ENCODE data around the gene LRMDA.
A peak's percentile ranks its signal among the peaks of the same experiment; 100 is the strongest.

Gene LRMDA

DNA sequence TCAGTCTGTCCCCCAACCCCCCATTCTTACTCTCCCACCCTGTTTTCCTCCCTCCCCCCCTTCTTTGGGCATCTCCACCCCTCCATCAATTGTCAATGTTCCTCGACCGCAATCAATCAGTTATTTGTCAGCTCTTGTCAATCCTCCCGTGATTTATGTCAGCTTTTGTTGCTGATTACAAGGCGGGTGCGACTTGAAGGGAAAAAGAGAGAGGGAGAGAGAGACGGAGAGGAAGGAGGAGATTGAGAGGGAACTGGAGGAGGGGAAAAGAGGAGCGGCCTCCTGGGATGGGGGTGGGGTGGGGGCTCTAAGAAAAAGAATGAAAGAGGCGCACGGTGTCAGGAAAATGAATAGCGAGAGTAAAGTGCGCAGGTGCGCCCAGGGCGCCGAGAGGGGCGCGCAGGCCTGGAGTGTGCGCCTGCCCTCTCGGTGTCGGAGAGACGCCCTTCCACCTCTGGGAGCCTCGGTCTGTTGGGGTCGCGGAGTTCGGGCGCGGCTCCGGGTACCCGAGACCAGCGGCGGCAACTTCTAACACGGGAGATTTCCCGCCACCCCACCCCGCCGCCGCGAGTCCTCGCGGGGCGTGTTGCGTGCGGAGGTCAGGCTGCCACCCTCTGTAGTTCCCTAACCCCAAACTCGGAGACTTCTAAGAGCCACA is 28.8 kb upstream of the LRMDA start:
- DNase-seq, result peak in 1 of 2 experiments; percentile 57

DNA sequence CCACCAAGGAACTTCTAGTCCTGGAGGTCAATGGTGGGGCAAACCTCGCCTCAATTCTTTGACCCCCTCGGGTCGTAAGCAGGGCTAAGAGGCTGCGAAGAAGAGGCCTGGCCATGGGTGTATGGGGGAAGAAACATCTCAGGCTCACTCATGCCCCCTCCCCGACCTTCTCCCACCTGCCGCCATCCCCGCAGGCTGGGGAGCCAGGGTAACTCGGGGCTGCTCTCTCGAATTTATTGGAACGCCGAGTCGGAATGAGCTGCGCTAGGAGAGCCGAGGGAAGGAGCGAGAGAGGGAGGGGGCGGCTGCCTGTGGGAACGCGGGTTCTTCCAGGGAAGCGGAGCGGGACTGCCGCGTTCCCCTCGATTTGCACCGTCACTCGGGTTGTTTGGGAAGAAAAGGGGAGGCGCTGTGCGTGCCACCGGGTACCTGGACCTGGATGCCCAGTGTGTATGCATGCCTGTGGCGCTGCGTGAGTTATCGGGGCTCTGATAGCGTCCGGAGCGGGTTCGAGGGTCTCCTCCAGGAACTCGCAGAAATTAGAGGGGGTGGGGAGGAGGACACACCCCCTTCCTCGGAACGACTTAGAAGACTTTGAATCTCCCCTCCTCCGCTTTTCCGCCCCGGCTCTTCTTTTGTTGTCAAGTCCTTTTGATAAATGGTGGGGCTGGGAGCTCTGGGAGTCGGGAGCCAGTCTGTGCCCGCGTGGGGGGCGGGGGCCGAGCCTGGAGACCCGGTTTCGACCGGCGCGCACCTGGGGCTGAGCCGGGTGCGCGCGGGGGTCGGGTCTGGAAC is 28.1 kb upstream of the LRMDA start:
- DNase-seq, result peak; percentile 19 to 25

DNA sequence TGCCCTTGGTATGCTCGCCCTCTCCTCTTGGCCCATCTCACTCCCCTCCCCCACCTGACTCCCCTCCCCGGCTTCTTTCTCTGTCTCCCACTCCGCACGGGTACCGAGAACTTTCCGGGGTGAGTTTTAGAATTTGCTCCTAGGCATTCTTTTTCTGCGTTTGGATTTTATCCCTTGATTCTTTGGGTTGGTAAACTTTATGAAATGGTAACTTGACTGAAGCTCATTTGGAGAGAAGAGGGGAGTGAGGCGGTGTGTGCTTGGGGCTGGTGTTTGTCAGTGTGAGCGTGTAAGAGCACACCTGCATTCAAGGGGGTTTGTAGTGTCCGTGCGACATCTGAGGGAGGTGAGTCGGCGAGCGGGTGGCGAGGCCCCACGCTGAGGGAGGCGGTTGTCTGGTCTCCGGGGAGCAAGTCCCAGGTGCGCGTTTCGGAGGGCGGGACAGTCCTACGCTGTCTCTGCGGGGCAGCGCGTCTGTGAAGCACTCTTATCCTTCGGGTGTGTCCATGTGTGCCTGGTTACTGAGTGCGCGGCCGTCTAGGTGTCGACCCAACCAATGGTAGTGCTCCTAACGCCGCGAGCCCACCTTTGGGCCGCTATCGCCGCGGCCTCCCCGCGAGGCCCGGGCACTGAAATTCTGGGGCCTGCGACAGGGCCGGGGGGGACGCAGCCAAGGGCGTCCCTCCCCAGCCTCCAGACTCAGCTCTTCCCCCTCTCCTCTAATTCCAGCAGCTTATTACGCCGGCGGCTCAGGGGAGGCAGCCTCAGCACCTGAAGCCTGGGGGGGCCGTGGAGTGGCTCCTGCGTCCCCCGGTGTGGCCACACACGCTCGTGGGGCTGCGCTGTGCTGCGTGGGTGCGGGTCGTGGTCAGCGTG is 27.2 kb upstream of the LRMDA start:
- DNase-seq, result peak in 1 of 2 experiments; percentile 30

DNA sequence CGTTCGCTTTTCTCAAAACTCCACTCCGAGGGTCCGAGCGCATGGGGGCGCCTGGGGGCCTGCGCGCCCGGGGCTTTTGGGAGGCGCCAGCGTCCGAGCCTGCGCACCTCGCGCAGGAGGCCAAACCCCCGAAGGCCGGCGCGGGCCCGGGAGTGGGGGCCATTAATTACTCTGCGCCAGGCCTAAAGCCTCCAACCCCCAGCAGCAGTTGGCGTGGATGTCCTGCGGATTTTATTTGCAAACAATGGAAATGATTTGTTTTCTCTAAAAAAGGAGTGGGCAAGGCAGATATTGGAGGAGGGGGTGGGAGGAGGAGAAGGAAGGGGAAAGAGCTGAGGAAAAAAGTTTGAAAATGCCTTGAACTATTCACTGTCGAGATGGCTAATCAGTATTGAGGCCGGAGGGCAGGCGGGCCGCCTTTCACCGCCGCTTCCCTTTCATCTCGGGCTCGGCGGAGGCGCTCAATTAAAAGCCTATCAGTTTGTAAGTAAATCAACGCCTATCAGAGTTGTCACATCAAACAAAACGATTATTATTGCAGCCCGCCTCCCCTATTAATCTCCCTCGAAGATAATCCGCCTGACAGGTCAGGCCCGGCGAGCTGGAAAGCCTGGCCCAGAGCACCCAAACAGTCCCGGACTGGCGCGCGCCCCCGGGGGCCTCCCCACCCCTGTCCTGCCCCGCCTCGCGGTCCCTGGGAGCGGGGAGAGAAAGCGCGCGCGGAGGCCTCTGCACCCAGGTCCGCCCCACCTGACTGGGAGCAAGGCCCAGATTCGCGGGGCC is 26.4 kb upstream of the LRMDA start:
- no peak for DNase-seq

DNA sequence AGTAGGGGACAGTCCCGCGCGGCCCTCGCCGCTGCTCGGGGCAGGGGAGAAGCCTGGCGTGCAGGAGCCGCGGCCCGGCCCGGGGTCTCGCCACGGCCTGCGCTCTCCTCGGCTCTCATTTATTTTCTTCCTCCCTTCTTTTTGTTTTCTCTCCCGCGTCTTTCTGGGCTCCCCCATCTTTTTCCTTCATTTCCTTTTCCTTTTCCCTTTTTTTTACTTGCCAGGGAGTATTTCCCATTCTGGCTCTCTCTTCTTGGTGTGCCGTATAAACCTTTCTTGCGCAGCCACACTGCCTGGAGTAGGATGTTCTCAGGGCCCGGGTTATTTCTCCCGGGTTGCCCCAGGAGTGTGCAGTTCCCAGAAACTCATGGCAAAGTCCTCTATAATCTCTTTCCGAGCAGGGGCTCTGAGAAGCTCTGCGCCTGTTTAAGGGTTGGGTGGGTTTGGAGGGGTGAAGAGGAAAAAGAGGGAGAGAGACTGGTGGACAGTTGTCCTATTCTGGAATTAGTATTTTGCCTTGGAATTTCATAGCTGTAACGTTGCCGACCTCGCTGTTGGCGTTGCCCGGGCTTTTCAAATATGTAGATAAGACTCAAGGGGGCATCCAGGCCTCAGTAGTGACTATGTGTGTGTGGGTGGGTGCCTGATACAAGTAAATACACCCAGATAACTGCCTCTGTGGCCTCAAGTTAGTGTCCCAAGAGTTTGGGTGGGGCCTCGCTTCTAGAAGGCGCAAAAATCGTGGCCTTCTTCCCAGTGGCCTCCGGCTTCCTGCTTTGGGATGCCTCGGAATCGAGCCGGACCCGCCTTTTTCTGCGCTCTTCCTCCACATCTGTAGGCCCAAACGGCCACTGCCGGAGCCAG is 25.6 kb upstream of the LRMDA start:
- DNase-seq, result no peak

DNA sequence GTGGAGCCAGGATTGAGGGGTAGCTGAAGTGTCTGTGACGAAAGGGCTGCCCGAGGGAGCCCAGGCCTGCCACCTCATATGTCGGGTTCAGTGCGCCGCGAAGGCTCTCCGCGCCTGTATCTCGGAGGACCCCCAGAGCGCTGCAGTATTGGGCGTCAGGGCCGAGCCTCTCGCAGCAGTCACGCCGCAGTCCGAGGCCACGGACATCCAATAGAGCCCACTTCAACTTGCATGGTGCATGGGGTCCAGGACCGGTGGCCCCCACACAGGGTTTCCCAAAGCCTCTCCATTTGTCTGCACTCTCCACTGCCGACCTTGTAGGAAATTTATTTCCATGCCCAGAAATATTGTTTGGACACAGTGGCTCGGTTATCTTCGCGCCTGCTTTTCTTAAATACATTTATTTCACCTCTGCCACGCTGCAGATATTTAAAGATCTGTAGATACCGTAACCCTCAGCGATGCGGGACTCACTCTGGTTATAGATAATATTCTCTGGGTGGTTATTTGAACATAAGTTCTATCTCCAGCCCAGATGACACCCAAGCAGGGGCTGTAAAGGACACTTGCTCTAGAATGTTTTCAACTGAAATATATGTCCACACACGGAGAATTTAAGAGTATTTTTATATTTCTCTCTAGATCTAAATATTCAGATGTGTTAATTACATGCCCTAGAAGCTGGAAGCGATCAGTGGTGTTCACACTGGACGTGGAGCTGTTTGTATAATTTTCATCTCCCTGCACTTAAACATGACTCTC is 24.8 kb upstream of the LRMDA start:
- DNase-seq, result no peak

DNA sequence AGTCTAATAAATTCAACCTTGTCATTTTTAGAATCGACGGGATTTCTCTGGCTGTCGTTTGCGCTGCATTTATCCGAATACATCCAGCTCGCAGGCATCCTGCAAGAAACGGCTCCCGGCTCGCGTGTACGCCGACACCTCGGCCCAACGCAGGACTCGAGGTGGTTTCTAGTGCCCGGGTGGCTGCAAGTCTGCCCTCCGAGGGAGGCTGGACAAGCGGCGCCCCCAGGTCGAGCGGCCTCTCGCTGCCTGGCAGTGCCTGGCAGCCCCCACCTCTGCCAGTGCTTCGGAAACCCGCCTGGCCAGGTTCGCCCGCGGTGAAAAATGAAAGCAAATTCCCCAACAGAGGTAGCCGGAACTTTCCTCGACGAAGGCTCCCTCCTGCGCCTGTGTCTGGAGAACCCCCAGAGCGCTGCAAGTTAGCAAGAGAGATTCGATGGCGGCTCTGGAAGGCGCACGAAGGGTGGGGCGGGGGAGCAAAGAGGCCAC is 24.2 kb upstream of the LRMDA start:
- no peak for DNase-seq

DNA sequence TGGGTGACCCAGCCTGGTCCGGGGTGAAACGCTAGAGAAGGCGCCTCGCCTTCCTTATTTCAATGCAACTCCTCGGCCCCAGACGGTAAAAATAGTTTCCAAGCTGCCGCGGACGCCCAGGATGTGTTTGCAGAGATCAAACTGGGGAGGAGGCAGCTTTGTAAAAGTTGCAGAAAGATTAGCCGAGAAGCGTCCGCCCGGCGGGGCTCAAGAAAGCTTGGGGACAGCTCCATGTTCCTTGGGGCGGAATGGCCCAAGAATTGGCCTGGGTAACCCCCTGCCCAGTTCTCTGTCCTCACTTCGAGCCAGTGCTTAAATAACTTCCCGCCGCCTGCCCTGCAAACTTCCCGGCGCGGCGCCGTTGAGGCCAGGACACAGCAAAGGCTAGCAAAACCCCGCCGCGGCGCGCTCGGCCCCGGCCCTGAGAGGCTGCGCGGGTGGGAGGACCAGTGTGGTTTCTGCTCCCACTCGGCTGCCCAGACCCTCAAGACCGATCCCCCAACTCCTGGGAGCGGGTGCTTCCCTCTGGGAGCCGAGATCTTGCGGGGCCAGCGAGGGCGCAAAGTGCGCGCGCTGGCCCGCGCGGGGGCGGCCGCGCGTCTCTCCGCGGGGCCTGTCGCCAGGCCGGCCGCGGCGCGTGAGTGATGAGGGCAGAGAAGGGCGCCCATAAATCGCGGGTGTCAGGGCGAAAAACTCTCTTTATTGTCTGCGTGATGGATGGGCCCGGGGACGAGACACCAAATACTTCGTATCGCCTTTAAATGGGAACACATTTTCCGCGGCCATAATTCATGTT is 23.5 kb upstream of the LRMDA start:
- no peak for DNase-seq

DNA sequence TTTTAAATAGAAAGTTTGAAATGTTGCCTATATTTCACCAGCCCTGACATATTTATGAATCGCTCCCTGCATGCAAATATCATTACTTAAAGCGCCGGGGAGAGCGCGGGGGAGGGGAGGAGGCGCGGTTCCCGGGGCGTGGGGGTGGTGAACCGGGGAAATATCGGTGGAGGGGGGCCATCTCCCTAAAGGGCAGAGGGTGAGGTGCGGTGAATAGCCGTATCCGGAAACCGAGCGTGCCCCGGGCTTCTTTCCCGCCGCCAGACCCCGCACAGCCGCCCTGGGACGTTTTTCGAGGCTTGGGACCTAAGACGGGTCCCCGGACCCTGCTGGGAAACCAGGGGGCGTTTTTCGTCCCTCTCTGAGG is 22.9 kb upstream of the LRMDA start:
- no peak for DNase-seq

DNA sequence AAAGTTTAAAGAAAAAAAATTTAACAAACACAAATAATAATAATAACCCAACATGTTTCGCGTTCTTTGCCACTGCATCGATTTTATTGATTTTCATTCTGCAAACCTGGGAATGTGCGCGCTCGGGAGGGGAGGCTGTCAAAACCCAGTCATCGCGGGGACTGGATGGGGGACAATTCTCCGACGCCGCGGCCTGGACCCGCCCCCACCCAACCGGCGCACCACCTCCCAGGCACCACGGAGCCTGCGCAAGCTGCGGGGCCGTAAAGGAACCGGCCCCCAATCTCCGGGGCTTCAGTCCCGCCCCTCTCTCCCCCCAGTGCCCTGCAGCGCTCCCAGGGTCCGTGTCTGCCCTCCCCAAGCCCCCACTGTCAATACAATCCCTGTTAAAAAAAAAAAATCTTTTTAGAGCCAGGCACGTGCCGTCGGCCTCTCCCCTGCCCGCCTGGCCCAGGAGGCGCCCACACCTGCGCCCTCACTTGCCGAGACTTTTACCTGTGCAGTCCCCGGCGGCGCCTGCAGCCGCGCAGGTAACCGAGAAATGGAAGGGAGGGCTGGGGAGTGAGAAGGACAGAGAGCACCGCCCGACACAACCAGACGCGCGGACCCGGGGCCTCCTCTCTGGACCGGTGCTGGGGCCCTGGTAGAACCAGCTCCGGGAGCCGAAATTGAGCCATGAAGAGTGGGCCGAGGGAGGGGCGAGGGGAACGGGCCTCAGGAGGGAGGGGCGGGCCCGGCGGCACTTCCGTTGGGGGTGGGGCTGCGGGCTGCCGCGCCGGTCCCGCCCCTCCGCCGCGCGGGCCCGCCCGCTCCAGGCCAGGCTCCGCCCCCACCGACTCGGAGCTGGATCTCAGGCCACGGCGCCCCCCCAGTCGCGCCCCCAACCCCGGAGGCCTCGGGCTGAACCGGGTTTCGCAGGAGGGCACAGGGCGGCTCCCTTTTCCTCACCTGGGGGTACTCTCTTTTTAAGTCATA is 22.2 kb upstream of the LRMDA start:
- DNase-seq, result peak; percentile 26 to 63

DNA sequence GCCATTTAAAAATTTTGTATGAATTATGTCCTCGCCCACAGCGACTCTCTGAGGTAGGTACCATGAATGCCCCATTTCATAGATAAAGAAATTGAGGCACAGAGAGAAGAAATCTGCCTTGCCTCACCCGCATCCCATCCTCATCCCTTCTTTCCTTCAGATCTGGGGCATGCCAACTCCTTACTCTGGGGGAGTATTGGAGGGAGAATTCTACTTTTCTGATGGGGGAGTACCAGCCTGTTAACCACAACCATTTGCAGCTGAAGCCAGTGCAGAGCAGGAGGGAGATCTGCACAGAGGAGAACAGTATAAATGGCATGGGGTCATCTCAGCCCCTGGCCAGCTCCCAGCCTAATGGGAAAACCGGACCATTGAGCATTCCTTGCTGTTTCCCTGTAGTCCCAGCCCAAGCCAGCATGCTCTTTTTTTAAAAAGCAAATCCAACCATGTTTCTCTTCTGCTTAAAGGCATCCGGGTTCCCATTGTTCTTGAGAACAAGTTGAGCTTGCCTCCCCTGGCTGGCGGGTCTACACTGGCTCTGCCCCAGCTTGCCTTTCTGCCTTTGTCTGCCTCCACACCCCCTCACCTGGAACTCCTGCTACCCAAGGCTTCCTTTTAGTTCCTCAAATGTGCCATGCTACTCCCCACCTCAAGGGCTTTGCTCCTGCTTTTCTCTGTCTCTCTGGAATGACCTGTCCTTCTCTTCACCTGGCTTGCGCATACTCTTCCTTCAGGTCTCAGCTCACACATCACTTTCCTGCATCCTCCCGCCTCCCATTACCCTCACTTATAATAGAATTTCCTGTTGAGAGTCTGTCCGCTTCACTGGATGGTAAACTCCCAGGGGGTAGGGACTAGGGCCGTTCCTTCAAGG is 21.1 kb upstream of the LRMDA start:
- no peak for DNase-seq

DNA sequence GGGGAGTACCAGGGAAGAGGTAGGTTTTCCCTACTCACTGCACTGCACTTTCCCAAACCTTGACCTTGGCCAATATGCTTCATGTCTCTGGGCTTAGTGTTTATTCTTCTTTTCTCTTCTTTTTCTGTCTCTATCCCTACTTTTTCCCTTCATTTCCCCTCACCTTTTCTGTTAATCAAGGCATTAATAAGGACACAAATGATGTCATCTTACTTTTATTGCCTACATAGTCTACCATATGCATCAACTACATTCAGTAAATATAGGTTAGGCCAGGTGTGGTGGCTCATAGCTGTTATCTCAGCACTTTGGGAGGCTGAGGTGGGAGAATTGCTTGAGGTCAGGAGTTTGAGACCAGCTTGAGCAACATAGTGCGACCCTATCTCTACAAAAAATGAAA is 16.9 kb upstream of the LRMDA start:
- DNase-seq, result no peak

DNA sequence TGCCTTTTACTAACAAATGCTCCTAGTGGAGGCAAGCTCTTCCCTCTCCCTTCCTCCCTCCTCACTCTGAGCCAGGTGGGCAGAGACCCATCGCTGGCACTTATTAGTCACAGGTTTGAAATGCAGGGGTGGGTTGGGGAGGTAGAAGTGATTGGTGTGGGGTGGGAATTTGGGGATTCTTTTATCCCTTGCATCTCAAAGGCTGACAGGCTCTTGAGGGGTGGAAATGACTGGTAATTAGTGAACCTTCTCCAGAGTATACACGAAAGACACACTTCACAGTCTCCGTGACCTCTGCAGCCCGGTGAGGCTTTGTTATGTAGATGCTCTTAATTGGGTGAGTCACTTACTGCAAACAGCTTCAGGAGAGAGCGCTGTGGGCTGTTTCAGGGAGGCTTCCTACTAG is 13.9 kb upstream of the LRMDA start:
- no peak for DNase-seq

DNA sequence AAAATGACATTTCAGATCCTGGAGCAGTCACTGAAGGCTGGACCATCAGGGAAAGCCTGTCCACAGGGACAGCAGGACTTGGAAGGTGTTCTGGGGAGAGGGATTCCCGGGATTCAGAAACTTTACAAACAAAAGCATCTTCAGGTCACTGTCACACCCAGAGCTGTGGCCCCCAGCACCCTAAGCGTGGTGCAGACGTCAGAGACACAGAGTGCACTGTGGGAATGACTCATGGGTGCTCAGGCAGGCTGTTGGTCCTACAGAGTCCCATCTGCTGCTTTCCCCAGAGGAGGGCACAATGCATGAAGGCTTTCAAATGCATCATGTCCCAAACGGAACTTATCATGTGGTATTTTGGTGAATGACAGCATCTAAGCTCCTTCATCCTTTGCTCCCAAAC is 13.1 kb upstream of the LRMDA start:
- no peak for DNase-seq

DNA sequence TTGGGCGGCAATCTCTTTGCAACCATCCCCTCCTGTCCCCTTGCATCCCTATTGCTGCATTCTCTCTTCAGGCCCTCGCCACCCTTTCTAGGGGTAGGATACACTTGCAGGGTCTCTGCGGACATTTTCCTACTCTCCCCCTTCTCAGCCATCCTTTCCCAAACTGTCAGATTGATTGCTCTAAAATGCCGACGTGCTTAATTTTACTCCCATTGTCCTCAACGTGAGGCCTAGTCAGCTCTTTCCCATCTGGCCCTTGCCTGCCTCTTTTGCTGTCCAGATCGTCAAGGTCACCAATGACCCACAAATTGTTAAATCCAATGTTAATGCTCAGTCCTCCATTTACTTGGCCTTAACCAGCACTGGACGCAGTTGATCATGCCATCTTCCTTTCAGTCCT is 12.7 kb upstream of the LRMDA start:
- no peak for DNase-seq

DNA sequence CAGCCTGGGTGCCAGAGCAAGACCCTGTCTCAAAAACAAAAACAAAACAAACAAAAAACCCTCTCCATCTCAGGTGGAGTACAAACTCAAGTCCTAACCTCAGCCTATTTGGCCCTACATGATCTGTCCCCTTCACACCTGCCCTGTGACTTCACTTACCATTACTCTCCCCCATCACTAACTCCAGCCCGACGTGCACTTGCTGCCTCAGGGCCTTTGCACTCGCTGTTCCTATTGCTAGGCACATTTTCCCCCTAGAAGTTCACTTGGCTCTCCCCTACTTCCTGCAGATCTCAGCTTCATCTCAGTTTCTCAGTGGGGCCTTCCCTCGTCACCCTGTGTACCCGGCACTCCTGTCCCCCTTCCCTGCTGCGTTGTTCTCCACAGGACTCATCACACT is 8.5 kb upstream of the LRMDA start:
- no peak for DNase-seq

DNA sequence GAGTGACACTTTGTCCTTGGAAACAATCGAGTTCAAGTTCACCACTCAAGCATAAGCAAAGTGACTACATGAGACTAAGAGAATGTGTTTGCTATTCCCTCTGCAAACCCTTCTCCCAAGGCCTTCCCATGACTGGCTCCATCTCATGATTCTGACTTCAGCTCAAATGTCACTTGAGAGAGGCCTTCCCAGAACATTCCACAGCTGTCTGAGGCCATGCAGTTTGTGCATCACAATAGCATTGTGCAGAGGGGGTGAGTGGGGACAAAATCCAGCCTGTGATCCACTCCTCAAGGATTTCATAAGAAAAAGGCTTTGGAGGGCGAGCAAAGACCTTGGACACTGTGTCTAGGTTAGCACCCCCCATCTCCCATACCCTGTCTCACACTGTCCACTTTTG is 6.9 kb upstream of the LRMDA start:
- DNase-seq, result no peak
